Measurements from ENCODE around the gene TOMM22.

Gene TOMM22

GRCh38 chr22:38734421-38735100 is 52.8 kb downstream of the TOMM22 start:
- DNase-seq, result no peak

Data from fibroblast of skin of scalp (primary cell).